ENCODE results near the gene PPP2R2C. TPM values are rescaled to one million over a fixed set of nuclear protein-coding genes. Genes with fewer than 3 reads are reported as not detected.

PPP2R2C gene
- total RNA-seq, 1 experiment from 2014 or later: 32.9 TPM

GRCh38 chr4:6391186-6391851 lies 81.1 kb downstream of the PPP2R2C start:
- no peaks in the 10 kb centered on the region for H3K36me3 ChIP-seq (ENCODE audit: control insufficient read depth in 1 of 2, insufficient read depth in 2 of 2, low read length in 2 of 2)
- H3K79me2 ChIP-seq (ENCODE audit: insufficient read depth, low read length): no peaks in the 10 kb centered on the region
- H3K9ac ChIP-seq (ENCODE audit: low read length): peak overlapping the region; percentile 37
- ChIA-PET POLR2A (interaction anchor here (0.6 kb wide), 1 partner anchor 151 kb away, joined by 3 read pairs; no protein-coding TSS in a partner anchor), RAD21 (ENCODE audit: low non-redundant PET in 1 of 2, low total read pairs in 2 of 2, uncharacterized antibody in 2 of 2, unreplicated experiment in 2 of 2) (no interaction called here), CTCF (interaction anchor here (0.6 kb wide), 1 partner anchor 75 kb away, joined by 6 read pairs; no protein-coding TSS in a partner anchor)
- peak overlapping the region; percentile 73 for H3K4me2 ChIP-seq (ENCODE audit: low read length)
- no TSS peak for BruUV-seq (replicated peaks)
- no peak for TF ChIP-seq CTCF (IDR thresholded peaks at IDR 0.05 in 2 of 3, conservative IDR thresholded peaks at IDR 0.05 in 1 of 3; ENCODE audit: borderline replicate concordance in 1 of 3, insufficient read depth in 1 of 3, low read depth in 2 of 3, low read length in 2 of 3)
- peak; percentile 39; the same call in 1 of the 2 replicates for TF ChIP-seq MAX (IDR thresholded peaks at IDR 0.05)
- no peaks in the 10 kb centered on the region for H3K9me2 ChIP-seq (ENCODE audit: insufficient read depth)
- DNase-seq (ENCODE audit: low read depth, low spot score) (no peak), ATAC-seq (peak; percentile 39)
- peak overlapping the region in 1 of 2 experiments; percentile 29; a peak in 2 of 4 replicates for H3K4me3 ChIP-seq (replicated peaks in 1 of 2; ENCODE audit: low read depth in 1 of 2, low read length in 2 of 2)
- H2AFZ ChIP-seq (ENCODE audit: low read depth, low read length, poor library complexity, severe bottlenecking): no peak overlapping the region
- no peaks in the 10 kb centered on the region for H3K27me3 ChIP-seq (ENCODE audit: insufficient read depth, low read length)
- H3K9me3 ChIP-seq (ENCODE audit: control insufficient read depth in 1 of 2, insufficient read depth in 1 of 2, low read depth in 1 of 2, low read length in 2 of 2): no peaks in the 10 kb centered on the region
- H3K27ac ChIP-seq (ENCODE audit: low read depth, low read length): peak overlapping the region; percentile 13; the same call in 1 of the 2 replicates
- peaks cover 15 to 40% of the 10 kb centered on the region in 2 experiments for H3K4me1 ChIP-seq (ENCODE audit: control insufficient read depth in 1 of 2, insufficient read depth in 2 of 2, low read length in 2 of 2)
- intact Hi-C loops (cut with micrococcal nuclease): loop anchor here (5.0 kb wide), 1 partner anchor 76 kb away; no protein-coding TSS in a partner anchor
- H4K20me1 ChIP-seq (ENCODE audit: insufficient read depth): no peaks in the 10 kb centered on the region

- intact Hi-C loops (cut with micrococcal nuclease): loop anchor here (5.0 kb wide), 1 partner anchor 77 kb away; no protein-coding TSS in a partner anchor
- Histone ChIP-seq H3K9me3 (ENCODE audit: control insufficient read depth in 1 of 2, insufficient read depth in 1 of 2, low read depth in 1 of 2, low read length in 2 of 2) (no peaks in the 10 kb centered on the region), H3K79me2 (ENCODE audit: insufficient read depth, low read length) (no peaks in the 10 kb centered on the region), H3K4me3 (replicated peaks in 1 of 2; ENCODE audit: low read depth in 1 of 2, low read length in 2 of 2) (no peak overlapping the region), H3K4me2 (ENCODE audit: low read length) (peak overlapping the region; percentile 73; the same call in 1 of the 2 replicates), H3K27ac (ENCODE audit: low read depth, low read length) (no peak overlapping the region; the same call in 1 of the 2 replicates), H2AFZ (ENCODE audit: low read depth, low read length, poor library complexity, severe bottlenecking) (no peak overlapping the region), H4K20me1 (ENCODE audit: insufficient read depth) (no peaks in the 10 kb centered on the region), H3K9me2 (ENCODE audit: insufficient read depth) (no peaks in the 10 kb centered on the region), H3K9ac (ENCODE audit: low read length) (no peak overlapping the region), H3K27me3 (ENCODE audit: insufficient read depth, low read length) (no peaks in the 10 kb centered on the region), H3K36me3 (ENCODE audit: control insufficient read depth in 1 of 2, insufficient read depth in 2 of 2, low read length in 2 of 2) (no peaks in the 10 kb centered on the region), H3K4me1 (ENCODE audit: control insufficient read depth in 1 of 2, insufficient read depth in 2 of 2, low read length in 2 of 2) (peaks cover 15 to 40% of the 10 kb centered on the region in 2 experiments)
- ChIA-PET RAD21 (ENCODE audit: low non-redundant PET in 1 of 2, low total read pairs in 2 of 2, uncharacterized antibody in 2 of 2, unreplicated experiment in 2 of 2) (no interaction called here), POLR2A (no interaction called here), CTCF (no interaction called here)
- no TSS peak for BruUV-seq (replicated peaks)
- no peak for TF ChIP-seq SIN3A (IDR thresholded peaks at IDR 0.05; ENCODE audit: low read depth)
- TF ChIP-seq SRF (IDR thresholded peaks at IDR 0.05; ENCODE audit: low read depth): no peak
- no peak for TF ChIP-seq FOSL1 (IDR thresholded peaks at IDR 0.05; ENCODE audit: low read depth)
- no peak for TF ChIP-seq ELF1 (IDR thresholded peaks at IDR 0.05; ENCODE audit: borderline replicate concordance, low read depth)
- no peak for TF ChIP-seq EZH2 (IDR thresholded peaks at IDR 0.05)
- no peak for TF ChIP-seq CBX3 (IDR thresholded peaks at IDR 0.05; ENCODE audit: low read depth)
- TF ChIP-seq RAD21 (IDR thresholded peaks at IDR 0.05; ENCODE audit: low read depth): no peak
- no peak for TF ChIP-seq MAX (IDR thresholded peaks at IDR 0.05)
- TF ChIP-seq TCF7L2 (IDR thresholded peaks at IDR 0.05; ENCODE audit: borderline replicate concordance, extremely low read depth, insufficient read depth, insufficient read length): no peak
- no peak for TF ChIP-seq ATF3 (IDR thresholded peaks at IDR 0.05)
- TF ChIP-seq CEBPB (IDR thresholded peaks at IDR 0.05; ENCODE audit: low read depth): no peak
- TF ChIP-seq EZH2phosphoT487 (IDR thresholded peaks at IDR 0.05; ENCODE audit: borderline replicate concordance): no peak
- ATAC-seq (no peak), DNase-seq (ENCODE audit: low read depth, low spot score) (no peak)
Observed at GRCh38 chr4:6390356-6390755, 82.1 kb downstream of the PPP2R2C start.

All from HCT116 (cell line).